Measurements from ENCODE around the gene CIRBP.
A peak's percentile ranks its signal among the peaks of the same experiment; 100 is the strongest.

Gene CIRBP

GRCh38 chr19:1281569-1282287 lies 12.6 kb downstream of the CIRBP start:
- H3K36me3 Mint-ChIP-seq (ENCODE audit: low read depth) = peaks cover 9% of the 10 kb centered on the region

GRCh38 chr19:1282588-1283206 lies 13.6 kb downstream of the CIRBP start:
- H3K4me1 Mint-ChIP-seq (ENCODE audit: low read depth) = peaks cover 10% of the 10 kb centered on the region
- no peak overlapping the region for H3K4me3 Mint-ChIP-seq
- peaks cover 16% of the 10 kb centered on the region for H3K27me3 Mint-ChIP-seq
- H3K36me3 Mint-ChIP-seq (ENCODE audit: low read depth) = peaks cover 5% of the 10 kb centered on the region
- no peaks in the 10 kb centered on the region for H3K9me3 Mint-ChIP-seq
- no peak overlapping the region for H3K27ac Mint-ChIP-seq

More at GRCh38 chr19:1281569-1282287, 12.6 kb downstream of the CIRBP start:
- Mint-ChIP-seq H3K27ac (no peak overlapping the region), H3K4me1 (ENCODE audit: low read depth) (peaks cover 14% of the 10 kb centered on the region), H3K4me3 (no peak overlapping the region), H3K9me3 (no peaks in the 10 kb centered on the region), H3K27me3 (peaks cover 16% of the 10 kb centered on the region)

- H3K9me3 Mint-ChIP-seq = no peaks in the 10 kb centered on the region
- no peak overlapping the region for H3K4me3 Mint-ChIP-seq
- peaks cover 19% of the 10 kb centered on the region for H3K27me3 Mint-ChIP-seq
- H3K36me3 Mint-ChIP-seq (ENCODE audit: low read depth) = no peaks in the 10 kb centered on the region
- no peak overlapping the region for H3K27ac Mint-ChIP-seq
- peaks cover 6% of the 10 kb centered on the region for H3K4me1 Mint-ChIP-seq (ENCODE audit: low read depth)
Observed at GRCh38 chr19:1283207-1283916, 14.2 kb downstream of the CIRBP start.

GRCh38 chr19:1283917-1284292 lies 14.8 kb downstream of the CIRBP start:
- no peak overlapping the region for H3K27ac Mint-ChIP-seq

GRCh38 chr19:1284293-1284978 lies 15.3 kb downstream of the CIRBP start:
- no peaks in the 10 kb centered on the region for H3K36me3 Mint-ChIP-seq (ENCODE audit: low read depth)
- H3K4me1 Mint-ChIP-seq (ENCODE audit: low read depth) = peaks cover 6% of the 10 kb centered on the region
- H3K9me3 Mint-ChIP-seq = no peaks in the 10 kb centered on the region
- H3K4me3 Mint-ChIP-seq = peak overlapping the region; percentile 6
- H3K27ac Mint-ChIP-seq = no peak overlapping the region
- H3K27me3 Mint-ChIP-seq = peaks cover 23% of the 10 kb centered on the region

More at GRCh38 chr19:1283917-1284292, 14.8 kb downstream of the CIRBP start:
- Mint-ChIP-seq H3K4me1 (ENCODE audit: low read depth) (peaks cover 6% of the 10 kb centered on the region), H3K36me3 (ENCODE audit: low read depth) (no peaks in the 10 kb centered on the region), H3K27me3 (peaks cover 20% of the 10 kb centered on the region), H3K9me3 (no peaks in the 10 kb centered on the region), H3K4me3 (no peak overlapping the region)

GRCh38 chr19:1284979-1285736 lies 16.0 kb downstream of the CIRBP start:
- Mint-ChIP-seq H3K4me1 (ENCODE audit: low read depth) (no peaks in the 10 kb centered on the region), H3K9me3 (no peaks in the 10 kb centered on the region), H3K27ac (no peak overlapping the region), H3K36me3 (ENCODE audit: low read depth) (no peaks in the 10 kb centered on the region), H3K27me3 (peaks cover 23% of the 10 kb centered on the region), H3K4me3 (peak overlapping the region; percentile 6)

- Mint-ChIP-seq H3K36me3 (ENCODE audit: low read depth) (no peaks in the 10 kb centered on the region), H3K4me1 (ENCODE audit: low read depth) (no peaks in the 10 kb centered on the region), H3K27me3 (peaks cover 23% of the 10 kb centered on the region), H3K27ac (no peak within 1 kb of the TSS), H3K9me3 (no peaks in the 10 kb centered on the region), H3K4me3 (peak within 1 kb of the TSS; percentile 20)
Observed at GRCh38 chr19:1285737-1286360, 16.7 kb downstream of the CIRBP start, which contains the start of gene EFNA2. EFNA2 (plus strand) TSS chr19:1285873; CDS start chr19:1286169, 296 bp downstream.

- Mint-ChIP-seq H3K27ac (no peak overlapping the region), H3K4me3 (peak overlapping the region; percentile 20), H3K4me1 (ENCODE audit: low read depth) (no peaks in the 10 kb centered on the region), H3K27me3 (peaks cover 23% of the 10 kb centered on the region), H3K9me3 (no peaks in the 10 kb centered on the region), H3K36me3 (ENCODE audit: low read depth) (no peaks in the 10 kb centered on the region)
Observed at GRCh38 chr19:1286487-1287353, 17.6 kb downstream of the CIRBP start.

- Mint-ChIP-seq H3K36me3 (ENCODE audit: low read depth) (no peaks in the 10 kb centered on the region), H3K27me3 (peaks cover 29% of the 10 kb centered on the region), H3K9me3 (no peaks in the 10 kb centered on the region), H3K27ac (no peak overlapping the region), H3K4me3 (no peak overlapping the region), H3K4me1 (ENCODE audit: low read depth) (no peaks in the 10 kb centered on the region)
Observed at GRCh38 chr19:1287354-1288225, 18.5 kb downstream of the CIRBP start.

- Mint-ChIP-seq H3K36me3 (ENCODE audit: low read depth) (no peaks in the 10 kb centered on the region), H3K9me3 (no peaks in the 10 kb centered on the region), H3K4me3 (no peak overlapping the region), H3K4me1 (ENCODE audit: low read depth) (no peaks in the 10 kb centered on the region), H3K27me3 (peaks cover 31% of the 10 kb centered on the region), H3K27ac (no peak overlapping the region)
Observed at GRCh38 chr19:1288226-1288612, 19.1 kb downstream of the CIRBP start.

- Mint-ChIP-seq H3K27me3 (peaks cover 31% of the 10 kb centered on the region), H3K36me3 (ENCODE audit: low read depth) (no peaks in the 10 kb centered on the region), H3K4me3 (no peak overlapping the region), H3K27ac (no peak overlapping the region), H3K9me3 (no peaks in the 10 kb centered on the region), H3K4me1 (ENCODE audit: low read depth) (no peaks in the 10 kb centered on the region)
Observed at GRCh38 chr19:1288833-1289685, 19.9 kb downstream of the CIRBP start.

- H3K4me3 Mint-ChIP-seq = no peak overlapping the region
- H3K9me3 Mint-ChIP-seq = no peaks in the 10 kb centered on the region
- no peaks in the 10 kb centered on the region for H3K36me3 Mint-ChIP-seq (ENCODE audit: low read depth)
- H3K4me1 Mint-ChIP-seq (ENCODE audit: low read depth) = no peaks in the 10 kb centered on the region
- H3K27ac Mint-ChIP-seq = no peak overlapping the region
- H3K27me3 Mint-ChIP-seq = peaks cover 25% of the 10 kb centered on the region
Observed at GRCh38 chr19:1289686-1290025, 20.5 kb downstream of the CIRBP start.

Data from stimulated activated naive CD8-positive, alpha-beta T cell treated with anti-CD3 and anti-CD28 coated beads, Interleukin-15, Interleukin-2, amounts not matched to agents 100 ng/mL and 50 ng/mL, for 24 hours (primary cell).